ENCODE data around the gene KIZ. TPM values are rescaled to one million over a fixed set of nuclear protein-coding genes. Genes with fewer than 3 reads are reported as not detected.

KIZ gene
- total and polyA plus RNA-seq, 2 experiments from 2014 or later = 13.5 to 15.4 TPM

DNA sequence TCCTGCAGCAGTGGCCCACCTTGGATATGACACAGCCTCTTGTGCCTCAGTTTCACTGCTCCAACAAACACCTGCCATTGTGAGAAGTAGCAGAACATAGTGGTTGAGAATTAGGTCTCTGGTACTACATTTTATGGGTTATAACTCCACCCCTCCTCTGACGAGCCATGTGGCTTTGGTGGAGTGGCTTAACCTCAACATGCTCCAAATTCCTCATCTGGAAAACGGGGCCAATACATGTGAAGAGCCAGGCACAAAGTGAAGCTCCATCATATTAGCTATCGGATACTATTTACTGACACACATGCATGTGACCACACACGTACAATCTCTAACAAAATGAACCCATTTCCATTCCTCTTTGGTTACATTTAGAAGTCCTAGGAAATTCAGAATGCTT lies 8.4 kb upstream of the KIZ start:
- no peak for TF ChIP-seq CTCF (IDR thresholded peaks at IDR 0.05; ENCODE audit: poor library complexity)
- no peak for TF ChIP-seq EZH2 (IDR thresholded peaks at IDR 0.05; ENCODE audit: borderline replicate concordance)
- TF ChIP-seq EZH2phosphoT487 (IDR thresholded peaks at IDR 0.05; ENCODE audit: low read depth, severe bottlenecking, unreplicated experiment) = no peak
- H3K79me2 ChIP-seq = no peaks in the 10 kb centered on the region
- H3K4me2 ChIP-seq = no peak overlapping the region
- 77% methylated on average over 4 of the region's 4 CpGs for WGBS (ENCODE audit: low lambda C conversion rate, missing lambda C conversion rate)
- no peaks in the 10 kb centered on the region for H3K9me3 ChIP-seq (ENCODE audit: low read depth)
- no peak overlapping the region for H3K27ac ChIP-seq
- no peaks in the 10 kb centered on the region for H3K4me1 ChIP-seq (ENCODE audit: insufficient read depth)
- H3K9me2 ChIP-seq (replicated peaks; ENCODE audit: insufficient read depth) = no peaks in the 10 kb centered on the region
- H4K20me1 ChIP-seq (ENCODE audit: insufficient read depth, poor library complexity, severe bottlenecking) = no peaks in the 10 kb centered on the region
- no peak for DNase-seq (ENCODE audit: low spot score)
- H2AFZ ChIP-seq = no peak overlapping the region
- no peaks in the 10 kb centered on the region for H3K36me3 ChIP-seq (replicated peaks; ENCODE audit: insufficient read depth, low read depth)
- peaks cover 17% of the 10 kb centered on the region for H3K27me3 ChIP-seq
- H3K4me3 ChIP-seq = no peak overlapping the region

DNA sequence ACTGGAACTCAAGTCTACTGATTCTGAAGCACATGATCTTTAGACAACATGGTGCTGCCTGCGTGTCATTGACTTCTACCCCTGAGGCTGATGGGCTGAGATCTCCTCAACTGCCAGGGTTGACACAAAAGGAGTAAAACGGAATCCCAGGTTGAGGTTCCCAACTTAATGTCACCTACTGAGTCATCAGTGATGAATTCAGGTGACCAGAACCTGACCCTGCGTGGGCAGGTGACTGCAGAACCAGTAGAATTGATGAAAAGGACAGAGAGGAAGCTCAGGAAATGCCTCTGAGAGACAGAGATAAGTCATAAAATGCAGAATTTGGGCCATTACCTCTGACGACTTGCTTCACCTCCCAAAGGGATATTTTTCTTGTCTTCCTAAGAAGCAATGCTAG lies 7.7 kb upstream of the KIZ start:
- no peaks in the 10 kb centered on the region for H3K9me3 ChIP-seq (ENCODE audit: low read depth)
- H4K20me1 ChIP-seq (ENCODE audit: insufficient read depth, poor library complexity, severe bottlenecking) = no peaks in the 10 kb centered on the region
- TF ChIP-seq EZH2phosphoT487 (IDR thresholded peaks at IDR 0.05; ENCODE audit: low read depth, severe bottlenecking, unreplicated experiment) = no peak
- DNase-seq (ENCODE audit: low spot score) = no peak
- no peak overlapping the region for H3K4me3 ChIP-seq
- H3K79me2 ChIP-seq = no peaks in the 10 kb centered on the region
- H3K27me3 ChIP-seq = peaks cover 17% of the 10 kb centered on the region
- no peaks in the 10 kb centered on the region for H3K4me1 ChIP-seq (ENCODE audit: insufficient read depth)
- no peak overlapping the region for H2AFZ ChIP-seq
- H3K36me3 ChIP-seq (replicated peaks; ENCODE audit: insufficient read depth, low read depth) = no peaks in the 10 kb centered on the region
- WGBS (ENCODE audit: low lambda C conversion rate, missing lambda C conversion rate) = 64% methylated on average over 4 of the region's 4 CpGs
- no peaks in the 10 kb centered on the region for H3K9me2 ChIP-seq (replicated peaks; ENCODE audit: insufficient read depth)
- no peak overlapping the region for H3K27ac ChIP-seq
- H3K4me2 ChIP-seq = no peak overlapping the region

DNA sequence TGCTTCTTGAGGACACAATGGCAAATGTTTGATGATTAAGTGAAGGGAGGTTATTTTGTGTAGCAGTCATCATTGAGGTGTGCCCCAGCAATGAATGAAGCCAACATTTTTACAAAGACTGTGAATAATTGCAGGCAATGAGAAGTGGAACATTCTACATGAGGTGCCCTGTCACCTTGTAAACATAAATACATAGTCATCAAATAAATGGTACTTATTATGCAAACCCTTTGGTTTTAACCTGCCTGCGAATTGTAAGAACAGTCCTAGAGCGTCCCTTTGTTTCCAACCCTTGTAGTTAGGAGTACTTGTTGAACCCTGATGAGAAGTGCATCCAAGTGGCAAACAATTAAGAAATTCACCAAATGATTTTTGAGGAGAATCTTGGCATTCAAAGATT lies 7.1 kb upstream of the KIZ start:
- H3K4me1 ChIP-seq (ENCODE audit: insufficient read depth) = no peaks in the 10 kb centered on the region
- H4K20me1 ChIP-seq (ENCODE audit: insufficient read depth, poor library complexity, severe bottlenecking) = no peaks in the 10 kb centered on the region
- no peak overlapping the region for H2AFZ ChIP-seq
- WGBS (ENCODE audit: low lambda C conversion rate, missing lambda C conversion rate) = 95% methylated on average over 2 of the region's 2 CpGs
- H3K4me3 ChIP-seq = no peak overlapping the region
- H3K9me2 ChIP-seq (replicated peaks; ENCODE audit: insufficient read depth) = no peaks in the 10 kb centered on the region
- DNase-seq (ENCODE audit: low spot score) = no peak
- H3K27ac ChIP-seq = no peak overlapping the region
- H3K79me2 ChIP-seq = no peaks in the 10 kb centered on the region
- no peaks in the 10 kb centered on the region for H3K9me3 ChIP-seq (ENCODE audit: low read depth)
- peaks cover 11% of the 10 kb centered on the region for H3K27me3 ChIP-seq
- no peak overlapping the region for H3K4me2 ChIP-seq
- no peaks in the 10 kb centered on the region for H3K36me3 ChIP-seq (replicated peaks; ENCODE audit: insufficient read depth, low read depth)
- TF ChIP-seq EZH2 (IDR thresholded peaks at IDR 0.05; ENCODE audit: borderline replicate concordance) (no peak), CTCF (IDR thresholded peaks at IDR 0.05; ENCODE audit: poor library complexity) (no peak), EZH2phosphoT487 (IDR thresholded peaks at IDR 0.05; ENCODE audit: low read depth, severe bottlenecking, unreplicated experiment) (no peak)

GRCh38 chr20:21124190-21124589 lies 1.7 kb upstream of the KIZ start:
- 93% methylated on average over 3 of the region's 3 CpGs for WGBS (ENCODE audit: low lambda C conversion rate, missing lambda C conversion rate)
- Histone ChIP-seq H2AFZ (no peak overlapping the region), H3K4me3 (no peak overlapping the region), H4K20me1 (ENCODE audit: insufficient read depth, poor library complexity, severe bottlenecking) (no peaks in the 10 kb centered on the region), H3K27ac (no peak overlapping the region), H3K4me1 (ENCODE audit: insufficient read depth) (peaks cover 8% of the 10 kb centered on the region), H3K9me2 (replicated peaks; ENCODE audit: insufficient read depth) (no peaks in the 10 kb centered on the region), H3K27me3 (no peaks in the 10 kb centered on the region), H3K79me2 (peaks cover 14% of the 10 kb centered on the region), H3K36me3 (replicated peaks; ENCODE audit: insufficient read depth, low read depth) (no peaks in the 10 kb centered on the region), H3K9me3 (ENCODE audit: low read depth) (no peaks in the 10 kb centered on the region), H3K4me2 (no peak overlapping the region)
- no peak for DNase-seq (ENCODE audit: low spot score)
- no peak for TF ChIP-seq CTCF (IDR thresholded peaks at IDR 0.05; ENCODE audit: poor library complexity)
- TF ChIP-seq EZH2 (IDR thresholded peaks at IDR 0.05; ENCODE audit: borderline replicate concordance) = no peak
- TF ChIP-seq EZH2phosphoT487 (IDR thresholded peaks at IDR 0.05; ENCODE audit: low read depth, severe bottlenecking, unreplicated experiment) = no peak
